RWPE2 (cell line): ENCODE data around the gene OR4K13.

ENCODE experiments used
- ATAC-seq: fragments of 200-7000 bp; cut with Tn5 transposase; 3 replicates; pipeline ENCODE4 v1.9.1; 2021; ENCODE audit warnings: low read depth
- DNase-seq: peaks from one replicate; pipeline ENCODE4 v3.0.0-alpha.2; 2020; ENCODE audit warnings: low spot score
- H3K27ac ChIP-seq: fragments of 450-650 bp; 2 replicates; pipeline ENCODE4 v1.5.1; 2017; ENCODE audit warnings: mild to moderate bottlenecking; ENCODE audit not compliant: poor library complexity, severe bottlenecking
- H3K27me3 ChIP-seq: fragments of 250-450 bp; sonication (Bioruptor Pico); 2 replicates; pipeline ENCODE4 v1.5.1; 2021; ENCODE audit warnings: mild to moderate bottlenecking, moderate library complexity; ENCODE audit not compliant: insufficient read depth, poor library complexity, severe bottlenecking
- H3K36me3 ChIP-seq: fragments of 250-450 bp; sonication (Bioruptor Pico); 2 replicates; pipeline ENCODE4 v1.5.1; 2020; ENCODE audit warnings: low read depth, mild to moderate bottlenecking, moderate library complexity
- H3K4me1 ChIP-seq: fragments of 250-450 bp; sonication (Bioruptor Pico); 2 replicates; pipeline ENCODE4 v1.5.1; 2021; ENCODE audit warnings: mild to moderate bottlenecking, moderate library complexity; ENCODE audit not compliant: insufficient read depth, poor library complexity, severe bottlenecking
- H3K4me3 ChIP-seq: fragments of 250-450 bp; sonication (Bioruptor Pico); 2 replicates; pipeline ENCODE4 v1.5.1; 2021; ENCODE audit warnings: mild to moderate bottlenecking, moderate library complexity; ENCODE audit not compliant: severe bottlenecking
- H3K9me3 ChIP-seq: fragments of 250-450 bp; sonication (Bioruptor Pico); 2 replicates; pipeline ENCODE4 v1.5.1; 2021; ENCODE audit warnings: mild to moderate bottlenecking, moderate library complexity; ENCODE audit not compliant: severe bottlenecking
- CTCF ChIP-seq: fragments of 450-650 bp; IDR thresholded peaks from one replicate; pipeline ENCODE4 v1.5.1; 2017; ENCODE audit warnings: mild to moderate bottlenecking, moderate library complexity; ENCODE audit not compliant: poor library complexity, severe bottlenecking

Gene OR4K13

GRCh38 chr14:20035938-20036337 is at the start of gene OR4K13:
OR4K13 (minus strand) TSS chr14:20036038; CDS start chr14:20034758, 1,280 bp downstream.
- Histone ChIP-seq H3K4me3 (no peak within 1 kb of the TSS), H3K27ac (no peak within 1 kb of the TSS), H3K4me1 (no peaks in the 10 kb centered on the region), H3K27me3 (peaks cover 41% of the 10 kb centered on the region), H3K9me3 (no peaks in the 10 kb centered on the region), H3K36me3 (no peaks in the 10 kb centered on the region)
- no peak for DNase-seq
- no peak for TF ChIP-seq CTCF
- no peak for ATAC-seq

GRCh38 chr14:20059745-20060144 is 23.9 kb upstream of the OR4K13 start, which contains the start of gene OR4L1:
OR4L1 (plus strand) TSS chr14:20060045; CDS start chr14:20060045, 0 bp downstream.
- Histone ChIP-seq H3K27ac (no peak within 1 kb of the TSS), H3K9me3 (no peaks in the 10 kb centered on the region), H3K36me3 (no peaks in the 10 kb centered on the region), H3K27me3 (peaks cover 35% of the 10 kb centered on the region), H3K4me1 (no peaks in the 10 kb centered on the region), H3K4me3 (no peak within 1 kb of the TSS)
- DNase-seq (no peak), ATAC-seq (no peak)
- TF ChIP-seq CTCF: no peak

- no peak for ATAC-seq
- TF ChIP-seq CTCF: no peak
These were observed 12.4 kb upstream of the OR4K13 start for GRCh38 chr14:20048202-20048601.

GRCh38 chr14:20044243-20044642 is 8.4 kb upstream of the OR4K13 start:
- no peak for ATAC-seq
- Histone ChIP-seq H3K27me3 (peaks cover 18% of the 10 kb centered on the region), H3K36me3 (no peaks in the 10 kb centered on the region), H3K27ac (no peak overlapping the region), H3K9me3 (no peaks in the 10 kb centered on the region), H3K4me3 (no peak overlapping the region), H3K4me1 (no peaks in the 10 kb centered on the region)
- no peak for DNase-seq
- no peak for TF ChIP-seq CTCF

More at GRCh38 chr14:20048202-20048601, 12.4 kb upstream of the OR4K13 start:
- H3K27me3 ChIP-seq: peaks cover 55% of the 10 kb centered on the region
- no peaks in the 10 kb centered on the region for H3K9me3 ChIP-seq
- H3K36me3 ChIP-seq: no peaks in the 10 kb centered on the region
- no peak overlapping the region for H3K27ac ChIP-seq
- H3K4me3 ChIP-seq: no peak overlapping the region
- DNase-seq: no peak
- no peaks in the 10 kb centered on the region for H3K4me1 ChIP-seq

GRCh38 chr14:20035449-20035848 is 389 bp downstream of the OR4K13 start:
- DNase-seq (no peak), ATAC-seq (no peak)
- H3K4me3 ChIP-seq: no peak overlapping the region
- TF ChIP-seq CTCF: no peak
- peaks cover 41% of the 10 kb centered on the region for H3K27me3 ChIP-seq
- no peak overlapping the region for H3K27ac ChIP-seq
- no peaks in the 10 kb centered on the region for H3K4me1 ChIP-seq
- H3K9me3 ChIP-seq: no peaks in the 10 kb centered on the region
- H3K36me3 ChIP-seq: no peaks in the 10 kb centered on the region
